GM19397 (cell line): ENCODE measurements around the gene PPBP.
"Not testable (repeated sequence)": the region's sequence is repeated elsewhere in the genome, so short reads cannot be mapped to it uniquely, and the experiment has no call there.

ENCODE experiments used
- ATAC-seq: cut with Tn5 transposase; IDR thresholded peaks from one replicate; pipeline ENCODE4 v1.9.1; 2021; ENCODE audit warnings: mild to moderate bottlenecking, moderate library complexity; ENCODE audit not compliant: unreplicated experiment

Gene PPBP

DNA sequence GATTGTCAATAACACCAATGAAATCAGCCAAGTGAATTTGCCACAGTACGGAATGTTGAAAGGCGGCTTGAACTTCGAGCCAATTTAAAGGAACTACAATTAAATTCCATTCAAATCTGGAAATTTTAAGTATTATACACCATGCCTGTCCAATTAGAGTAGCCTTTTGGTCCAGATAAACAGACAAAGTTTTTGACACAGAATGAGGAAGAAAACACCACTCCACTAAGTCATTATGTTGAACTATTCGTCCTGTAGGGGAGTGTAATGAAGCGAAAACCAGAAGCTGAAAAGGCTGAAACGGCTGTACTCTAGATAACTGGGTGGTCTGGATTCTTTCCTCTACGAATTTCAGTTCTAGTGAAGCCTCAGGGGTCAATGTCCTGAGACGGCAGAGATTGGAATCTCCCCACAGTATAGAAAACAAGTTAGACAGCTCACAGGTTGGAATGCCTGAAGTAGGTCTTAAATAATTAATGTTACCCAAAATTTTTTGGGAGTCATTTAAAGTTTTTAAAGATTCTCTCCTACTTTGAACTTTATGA lies 37.5 kb downstream of the PPBP start:
- not testable (repeated sequence) for ATAC-seq

- ATAC-seq = no peak
Observed at GRCh38 chr4:73948990-73949706, 38.8 kb downstream of the PPBP start.

GRCh38 chr4:73948291-73948690 lies 39.7 kb downstream of the PPBP start:
- no peak for ATAC-seq

DNA sequence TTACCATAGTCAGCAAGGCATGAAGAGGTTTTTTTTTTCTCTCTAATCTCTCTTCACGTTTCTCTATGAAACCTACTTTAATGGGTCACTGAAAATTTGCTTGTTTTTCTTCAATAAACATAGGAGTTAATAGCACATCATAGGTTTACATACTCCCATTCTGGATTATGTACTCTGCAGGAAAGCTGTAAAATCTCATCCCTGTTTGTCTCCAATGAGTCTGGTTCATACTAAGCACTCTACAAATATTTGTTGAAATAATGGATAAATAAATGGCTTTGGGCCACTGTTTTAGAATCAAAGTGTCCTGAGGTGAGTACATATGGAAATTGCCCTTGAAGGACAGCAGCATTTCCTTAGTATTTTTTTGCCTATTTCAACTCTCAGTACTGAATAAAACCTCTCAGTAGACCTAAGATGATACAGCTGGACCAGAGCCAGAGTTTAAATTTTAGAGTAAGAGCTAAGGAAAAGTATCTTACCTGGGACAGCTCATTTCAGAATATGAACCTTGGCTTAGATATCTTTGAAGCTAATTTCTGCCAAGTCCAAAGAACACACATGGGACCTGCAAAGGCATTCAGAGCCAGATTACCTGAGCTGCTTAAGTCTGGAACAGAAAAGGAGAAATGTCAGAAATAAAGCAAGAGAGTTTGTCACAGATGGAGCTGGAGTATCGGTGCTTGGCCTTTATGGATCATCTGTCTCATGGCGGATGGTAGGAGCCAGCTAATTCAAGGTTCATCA lies 40.6 kb downstream of the PPBP start:
- no peak for ATAC-seq

DNA sequence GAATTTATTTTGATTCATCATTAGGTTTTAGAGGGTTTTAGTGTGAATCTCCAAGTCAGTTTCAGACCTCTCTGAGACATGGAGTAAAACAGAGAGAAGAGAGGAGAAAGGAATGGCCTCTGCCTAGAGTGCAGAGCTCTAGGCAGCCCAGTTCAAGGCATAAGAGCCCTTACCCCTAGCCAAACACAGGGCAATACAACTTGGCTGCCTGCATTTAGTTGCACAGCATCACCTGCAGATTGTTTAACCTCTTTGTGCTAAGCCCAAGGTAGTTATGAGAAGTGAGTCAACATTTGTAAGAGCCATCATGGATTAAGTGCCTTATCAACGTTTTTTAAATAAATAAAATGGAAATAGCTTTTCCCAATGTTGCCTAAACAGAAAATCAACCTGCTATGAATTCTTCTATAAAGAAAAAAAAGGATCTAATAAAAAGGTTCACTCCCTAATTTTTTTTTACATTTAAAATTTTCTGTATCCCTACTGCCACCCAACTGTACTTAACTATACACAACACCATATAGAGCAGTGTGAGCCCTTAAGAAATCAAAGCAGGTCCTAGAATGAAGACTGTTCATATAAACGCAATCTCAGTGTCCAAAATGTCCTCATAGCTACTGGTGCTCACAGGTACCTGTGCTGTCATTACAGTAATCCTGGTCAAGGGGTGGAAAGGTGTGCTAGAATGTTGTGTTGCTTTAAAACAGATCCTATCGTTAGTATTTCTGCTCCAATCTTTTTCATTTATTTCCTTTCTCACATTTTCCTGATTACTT lies 42.1 kb downstream of the PPBP start:
- no peak for ATAC-seq

GRCh38 chr4:73945140-73945539 lies 42.9 kb downstream of the PPBP start:
- ATAC-seq = no peak

DNA sequence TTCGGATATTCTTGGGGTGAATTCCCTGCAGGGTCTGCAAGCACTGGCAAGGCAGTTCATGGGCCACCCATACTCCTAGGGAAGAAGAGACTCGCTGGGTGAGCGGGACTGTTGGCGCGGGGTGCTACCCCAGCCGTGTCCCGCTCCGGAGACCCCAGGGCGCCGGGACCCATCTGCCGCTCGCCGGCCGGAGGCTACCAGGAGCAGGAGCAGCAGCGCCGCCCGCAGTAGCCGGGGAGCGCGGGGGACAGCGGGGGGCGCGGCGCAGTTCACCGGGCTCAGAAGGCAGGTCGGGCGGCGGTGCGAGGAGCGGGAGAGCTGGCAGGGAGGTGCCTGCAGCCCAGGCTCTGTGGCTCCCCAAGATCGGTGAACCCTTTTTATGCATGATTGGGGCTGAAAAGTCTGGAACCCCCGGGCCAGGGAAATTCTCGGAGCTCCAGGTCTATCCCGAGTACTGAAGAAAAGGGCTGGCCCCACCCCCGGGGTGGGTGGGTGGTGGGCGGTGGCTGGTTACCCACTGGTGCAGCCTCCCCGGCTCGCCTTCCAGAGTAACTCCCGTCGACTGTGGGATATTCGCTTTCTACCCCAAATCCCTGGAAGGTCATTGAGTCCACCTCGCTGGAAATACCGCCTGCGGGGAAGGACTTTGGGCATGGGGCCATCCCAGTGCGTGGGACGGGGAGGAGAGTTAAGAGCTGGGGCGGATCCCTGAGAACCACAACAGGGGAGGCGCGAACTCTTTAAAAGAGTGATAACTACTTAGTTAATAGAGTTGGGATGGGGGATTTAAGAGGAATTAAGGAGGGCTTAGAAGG lies 43.7 kb downstream of the PPBP start:
- no peak for ATAC-seq

GRCh38 chr4:73943555-73943954 lies 44.4 kb downstream of the PPBP start:
- no peak for ATAC-seq

DNA sequence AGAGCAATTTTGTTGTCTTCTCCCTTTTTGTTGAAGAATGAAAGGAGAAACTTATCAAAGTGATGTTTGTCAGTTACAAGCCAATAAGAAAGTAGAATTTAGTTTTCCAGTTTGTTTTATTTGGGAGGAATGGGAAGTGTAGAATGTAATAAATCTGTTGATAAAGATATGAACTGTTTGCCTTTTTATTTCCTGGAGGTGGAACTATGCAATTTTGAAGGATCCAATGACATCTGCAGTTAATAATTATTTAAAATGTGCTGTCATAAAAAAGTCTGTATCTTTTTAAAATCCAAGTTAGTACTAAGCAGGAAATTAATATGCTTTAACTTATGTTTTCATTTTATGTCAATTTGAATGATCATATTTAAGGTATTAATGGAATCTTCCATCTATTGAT lies 51.0 kb downstream of the PPBP start:
- ATAC-seq = no peak
